Sigmoid colon (tissue), 7 donors: Measurements from ENCODE around the gene NDUFS8. TPM values are rescaled to one million over a fixed set of nuclear protein-coding genes. Genes with fewer than 3 reads are reported as not detected.

Experiments
- DNase-seq: peaks from one replicate; pipeline ENCODE4 v3.0.0-alpha.2; 2019
- H3K27ac ChIP-seq, 4 donors: fragments of 200-600 bp; sonication (generic); one replicate each; pipeline ENCODE4 v1.5.1; 2016 to 2019; ENCODE audit warnings: mild to moderate bottlenecking in 1 of 4
- H3K27me3 ChIP-seq, 3 donors: fragments of 200-600 bp; sonication (generic); one replicate each; pipeline ENCODE4 v1.5.1; 2019; ENCODE audit warnings: mild to moderate bottlenecking in 1 of 3
- H3K36me3 ChIP-seq, 4 donors: fragments of 200-600 bp; sonication (generic); one replicate each; pipeline ENCODE4 v1.5.1; 2016 to 2019
- H3K4me1 ChIP-seq, 4 donors: fragments of 200-600 bp; sonication (generic); one replicate each; pipeline ENCODE4 v1.5.1; 2017 to 2019
- H3K4me3 ChIP-seq, 4 donors: fragments of 200-600 bp; sonication (generic); one replicate each; pipeline ENCODE4 v1.5.1; 2017 to 2019; ENCODE audit warnings: mild to moderate bottlenecking in 2 of 4, moderate library complexity in 1 of 4
- H3K9me3 ChIP-seq, 4 donors: fragments of 200-600 bp in 3 of 4; sonication (generic) in 3 of 4; one replicate each; pipeline versions ENCODE4 v1.5.1 to v1.6.1; 2013 to 2019
- EP300 ChIP-seq, 4 donors: sonication (generic); formaldehyde crosslinking; IDR thresholded peaks; one replicate each; pipeline ENCODE4 v1.6.1; 2017; ENCODE audit warnings: antibody characterized with exemption in 4 of 4
- POLR2A ChIP-seq, 2 donors: fragments of 450-650 bp; IDR thresholded peaks; one replicate each; pipeline ENCODE4 v1.6.1; 2016; ENCODE audit warnings: antibody characterized with exemption in 2 of 2, mild to moderate bottlenecking in 2 of 2, moderate library complexity in 2 of 2
- POLR2AphosphoS5 ChIP-seq, 4 donors: sonication (generic); formaldehyde crosslinking; IDR thresholded peaks; one replicate each; pipeline ENCODE4 v1.6.1; 2017; ENCODE audit warnings: antibody characterized with exemption in 4 of 4
- WGBS, 2 donors: extraction: QIAGEN DNeasy Blood & Tissue Kit; methylation state at CpG; one replicate each; pipeline ENCODE4 v1.1.7; 2013; 5-methylcytosine and 5-hydroxymethylcytosine counted together
- intact Hi-C: fragments of 100-400 bp; cut with DNase I; formaldehyde crosslinking; loops from one replicate; pipeline ENCODE4 v1.15.1; 2023
- polyA plus RNA-seq, 3 donors: library from polyadenylated mRNA; stranded (reverse); fragments of 200-250 nt; gene quantifications; one replicate each; pipeline ENCODE4 v1.2.3, GENCODE V29; 2013
- total RNA-seq, 4 donors: library from RNA; depleted of rRNA; stranded (reverse); fragments of >200 nt; gene quantifications; one replicate each; pipeline ENCODE4 v1.1.0, GENCODE V29; 2016
- TF ChIP-seq, protein P1 (sequence below), 4 experiments: fragments of 450-650 bp in 3 of 4; fragments of 200-600 bp in 1 of 4; IDR thresholded peaks; one replicate each; pipeline ENCODE4 v1.5.1; 2016 to 2019; ENCODE audit warnings: antibody characterized with exemption in 4 of 4, mild to moderate bottlenecking in 3 of 4, moderate library complexity in 2 of 4
- donor health status: healthy with polysubstance abuse.
- donor health status: Bipolar disorder and iron deficiency.
- donor health status: healthy.

Gene NDUFS8
- total and polyA plus RNA-seq, 7 donors = 149 to 255 (median 174) TPM

- no peak for DNase-seq
- 94 to 95% methylated on average over 12 of the region's 12 CpGs for WGBS, 2 donors
- H3K27me3 ChIP-seq = no peaks in the 10 kb centered on the region
- H3K9me3 ChIP-seq = no peaks in the 10 kb centered on the region
- no peaks in the 10 kb centered on the region for H3K4me1 ChIP-seq
- intact Hi-C loops = no loop called here
- TF ChIP-seq EP300 (IDR thresholded peaks at IDR 0.05) = no peak
- TF ChIP-seq, protein P1, sequence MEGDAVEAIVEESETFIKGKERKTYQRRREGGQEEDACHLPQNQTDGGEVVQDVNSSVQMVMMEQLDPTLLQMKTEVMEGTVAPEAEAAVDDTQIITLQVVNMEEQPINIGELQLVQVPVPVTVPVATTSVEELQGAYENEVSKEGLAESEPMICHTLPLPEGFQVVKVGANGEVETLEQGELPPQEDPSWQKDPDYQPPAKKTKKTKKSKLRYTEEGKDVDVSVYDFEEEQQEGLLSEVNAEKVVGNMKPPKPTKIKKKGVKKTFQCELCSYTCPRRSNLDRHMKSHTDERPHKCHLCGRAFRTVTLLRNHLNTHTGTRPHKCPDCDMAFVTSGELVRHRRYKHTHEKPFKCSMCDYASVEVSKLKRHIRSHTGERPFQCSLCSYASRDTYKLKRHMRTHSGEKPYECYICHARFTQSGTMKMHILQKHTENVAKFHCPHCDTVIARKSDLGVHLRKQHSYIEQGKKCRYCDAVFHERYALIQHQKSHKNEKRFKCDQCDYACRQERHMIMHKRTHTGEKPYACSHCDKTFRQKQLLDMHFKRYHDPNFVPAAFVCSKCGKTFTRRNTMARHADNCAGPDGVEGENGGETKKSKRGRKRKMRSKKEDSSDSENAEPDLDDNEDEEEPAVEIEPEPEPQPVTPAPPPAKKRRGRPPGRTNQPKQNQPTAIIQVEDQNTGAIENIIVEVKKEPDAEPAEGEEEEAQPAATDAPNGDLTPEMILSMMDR (IDR thresholded peaks at IDR 0.05) = no peak
- no peak for TF ChIP-seq POLR2A (IDR thresholded peaks at IDR 0.05)
- TF ChIP-seq POLR2AphosphoS5 (IDR thresholded peaks at IDR 0.05) = no peak
- no peak overlapping the region for H3K4me3 ChIP-seq
- H3K36me3 ChIP-seq = peaks cover 5 to 43% (median 11%) of the 10 kb centered on the region in 4 donors
- H3K27ac ChIP-seq = no peak overlapping the region
Measured at GRCh38 chr11:68056317-68057285, 26.1 kb downstream of the NDUFS8 start.

DNA sequence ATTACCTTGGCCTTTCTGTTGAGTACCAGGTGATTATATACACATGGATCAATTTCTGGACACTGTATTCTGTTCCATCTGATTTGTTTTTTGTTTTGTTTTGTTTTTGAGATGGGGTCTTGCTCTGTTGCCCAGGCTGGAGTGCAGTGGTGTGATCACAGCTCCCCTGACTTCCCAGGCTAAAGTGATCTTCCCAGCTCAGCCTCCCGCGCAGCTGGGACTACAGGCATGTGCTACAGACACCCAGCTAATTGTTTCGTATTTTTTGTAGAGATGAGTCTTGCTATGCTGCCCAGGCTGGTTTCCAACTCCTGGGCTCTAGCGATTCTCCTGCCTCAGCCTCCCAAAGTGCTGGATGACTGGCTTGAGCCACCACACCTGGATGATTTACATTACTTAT is 27.3 kb downstream of the NDUFS8 start:
- H3K27ac ChIP-seq = no peak overlapping the region
- TF ChIP-seq POLR2A (IDR thresholded peaks at IDR 0.05) (no peak), POLR2AphosphoS5 (IDR thresholded peaks at IDR 0.05) (no peak), EP300 (IDR thresholded peaks at IDR 0.05) (no peak)
- TF ChIP-seq, protein P1 (IDR thresholded peaks at IDR 0.05) = no peak
- no peak overlapping the region for H3K4me3 ChIP-seq
- H3K36me3 ChIP-seq = peaks cover 6 to 45% (median 14%) of the 10 kb centered on the region in 4 donors
- WGBS, 2 donors = 96% methylated on average over 4 of the region's 4 CpGs
- DNase-seq = no peak
- intact Hi-C loops = no loop called here
- no peaks in the 10 kb centered on the region for H3K9me3 ChIP-seq
- no peaks in the 10 kb centered on the region for H3K4me1 ChIP-seq
- no peaks in the 10 kb centered on the region for H3K27me3 ChIP-seq

- Histone ChIP-seq H3K36me3 (peaks cover 13 to 75% (median 29%) of the 10 kb centered on the region in 4 donors), H3K9me3 (no peaks in the 10 kb centered on the region), H3K27ac (no peak overlapping the region), H3K27me3 (no peaks in the 10 kb centered on the region), H3K4me3 (no peak overlapping the region), H3K4me1 (no peaks in the 10 kb centered on the region)
- no peak for DNase-seq
- no peak for TF ChIP-seq POLR2AphosphoS5 (IDR thresholded peaks at IDR 0.05)
- no peak for TF ChIP-seq POLR2A (IDR thresholded peaks at IDR 0.05)
- TF ChIP-seq EP300 (IDR thresholded peaks at IDR 0.05) = no peak
- TF ChIP-seq, protein P1 (IDR thresholded peaks at IDR 0.05) = no peak
- intact Hi-C loops = no loop called here
- WGBS, 2 donors = 95 to 97% methylated on average over 7 of the region's 7 CpGs
Measured at GRCh38 chr11:68061508-68061907, 31.0 kb downstream of the NDUFS8 start.

- no peak overlapping the region for H3K4me3 ChIP-seq
- no peak overlapping the region for H3K27ac ChIP-seq
- no peaks in the 10 kb centered on the region for H3K27me3 ChIP-seq
- H3K36me3 ChIP-seq = peaks cover 25 to 100% (median 43%) of the 10 kb centered on the region in 4 donors
- intact Hi-C loops = no loop called here
- DNase-seq = no peak
- H3K4me1 ChIP-seq = no peaks in the 10 kb centered on the region
- TF ChIP-seq POLR2A (IDR thresholded peaks at IDR 0.05) = no peak
- TF ChIP-seq, protein P1 (IDR thresholded peaks at IDR 0.05) = no peak
- TF ChIP-seq EP300 (IDR thresholded peaks at IDR 0.05) = no peak
- TF ChIP-seq POLR2AphosphoS5 (IDR thresholded peaks at IDR 0.05) = no peak
- 91 to 98% methylated on average over 2 of the region's 2 CpGs for WGBS, 2 donors
- no peaks in the 10 kb centered on the region for H3K9me3 ChIP-seq
Measured at GRCh38 chr11:68064926-68065325, 34.4 kb downstream of the NDUFS8 start.
